GM23248 (cell line): ENCODE data around the gene PDSS2.

Experiments used
- EZH2 ChIP-seq: fragments of 200-600 bp; sonication (generic); IDR thresholded peaks from 2 replicates; pipeline ENCODE4 v1.6.1; 2018; ENCODE audit warnings: antibody characterized with exemption, mild to moderate bottlenecking; ENCODE audit not compliant: insufficient read depth, poor library complexity, severe bottlenecking
- EZH2phosphoT487 ChIP-seq: fragments of 200-600 bp; sonication (generic); IDR thresholded peaks from 2 replicates; pipeline ENCODE4 v1.6.1; 2018; ENCODE audit warnings: antibody characterized with exemption, moderate library complexity, mild to moderate bottlenecking, low read depth; ENCODE audit not compliant: insufficient read depth

- no peak for TF ChIP-seq EZH2
- no peak for TF ChIP-seq EZH2phosphoT487
Measured at GRCh38 chr6:107447663-107448216, 11.6 kb downstream of the PDSS2 start.
